HG02973 (cell line): Measurements from ENCODE around the gene HS3ST6.
"Not testable (repeated sequence)": the region's sequence is repeated elsewhere in the genome, so short reads cannot be mapped to it uniquely, and the experiment has no call there.

ENCODE experiments used
- ATAC-seq: cut with Tn5 transposase; IDR thresholded peaks from one replicate; pipeline ENCODE4 v1.9.1; 2021; ENCODE audit warnings: moderate library complexity; ENCODE audit not compliant: unreplicated experiment

The HS3ST6 gene

DNA sequence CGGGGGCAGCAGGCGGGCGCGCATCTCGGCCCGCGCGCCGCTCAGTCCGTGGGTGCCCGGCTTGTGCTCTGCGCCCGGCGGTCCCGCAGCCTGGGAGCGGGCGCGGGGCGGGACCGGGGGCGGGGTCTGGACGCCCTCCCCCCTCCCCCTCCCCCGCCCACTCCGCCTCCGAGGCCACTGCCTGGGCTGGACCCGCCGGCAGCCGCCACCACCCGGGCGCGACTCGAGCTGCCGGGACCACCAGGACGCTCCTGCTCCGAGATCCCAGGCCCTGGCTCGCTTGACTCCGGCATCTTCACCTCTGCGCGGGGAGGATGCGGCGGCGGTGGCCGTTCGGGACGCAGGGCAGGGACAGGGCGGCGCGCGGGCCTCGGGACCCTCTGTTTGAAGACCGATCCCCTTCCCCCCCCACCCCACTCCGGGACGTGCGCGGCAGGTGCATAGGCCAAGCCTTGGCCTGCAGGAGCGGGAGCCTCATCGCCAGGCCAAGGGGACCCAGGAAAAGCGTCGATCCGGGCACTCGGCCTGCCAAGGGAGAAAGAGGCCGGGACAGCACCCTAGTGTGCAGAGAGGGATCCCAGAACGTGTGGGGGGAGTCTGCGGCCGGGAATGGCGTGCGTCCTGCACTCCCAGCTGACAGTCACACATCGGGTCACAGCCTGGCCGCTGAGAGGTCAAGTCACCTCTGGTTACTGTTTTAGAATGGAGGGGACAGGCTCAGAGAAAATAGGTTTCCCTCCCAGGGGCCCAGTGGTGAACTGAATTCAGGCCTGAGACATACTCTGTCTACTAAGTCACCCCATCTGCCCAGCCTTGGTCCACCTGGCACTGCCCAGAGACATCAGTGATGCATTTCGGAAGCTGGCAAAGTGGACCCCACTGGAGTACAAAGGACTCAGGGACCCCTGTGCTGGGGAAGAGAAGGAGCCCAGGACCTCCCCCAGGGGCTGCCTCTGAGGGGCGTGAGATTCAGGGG lies at the start of gene HS3ST6:
TSS of gene HS3ST6 (minus strand) at position 65 of the 976 bp plus-strand sequence. CDS start 92 bp downstream, outside the sequence.
- ATAC-seq, result no peak

DNA sequence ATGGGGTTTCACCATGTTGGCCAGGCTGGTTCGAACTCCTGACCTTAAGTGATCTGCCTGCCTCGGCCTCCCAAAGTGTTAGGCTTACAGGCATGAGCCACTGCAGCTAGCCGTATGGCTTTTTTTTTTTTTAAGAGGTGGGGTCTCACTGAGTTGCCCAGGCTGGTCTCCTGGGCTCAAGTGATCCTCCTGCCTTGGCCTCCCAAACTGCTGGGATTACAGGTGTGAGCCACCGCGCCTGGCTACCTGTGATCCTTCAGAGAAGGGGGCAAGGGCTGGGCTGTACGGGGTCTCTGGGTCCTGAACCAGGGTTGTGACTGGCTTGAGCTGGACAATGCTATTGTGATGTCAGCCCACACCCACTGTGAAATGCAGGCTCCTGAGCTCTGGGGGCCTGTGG lies 48.2 kb upstream of the HS3ST6 start, which contains the start of gene RNF151:
TSS of gene RNF151 (plus strand) at position 397 of the 400 bp plus-strand sequence. CDS start 26 bp downstream, outside the sequence.
- ATAC-seq, result no peak

DNA sequence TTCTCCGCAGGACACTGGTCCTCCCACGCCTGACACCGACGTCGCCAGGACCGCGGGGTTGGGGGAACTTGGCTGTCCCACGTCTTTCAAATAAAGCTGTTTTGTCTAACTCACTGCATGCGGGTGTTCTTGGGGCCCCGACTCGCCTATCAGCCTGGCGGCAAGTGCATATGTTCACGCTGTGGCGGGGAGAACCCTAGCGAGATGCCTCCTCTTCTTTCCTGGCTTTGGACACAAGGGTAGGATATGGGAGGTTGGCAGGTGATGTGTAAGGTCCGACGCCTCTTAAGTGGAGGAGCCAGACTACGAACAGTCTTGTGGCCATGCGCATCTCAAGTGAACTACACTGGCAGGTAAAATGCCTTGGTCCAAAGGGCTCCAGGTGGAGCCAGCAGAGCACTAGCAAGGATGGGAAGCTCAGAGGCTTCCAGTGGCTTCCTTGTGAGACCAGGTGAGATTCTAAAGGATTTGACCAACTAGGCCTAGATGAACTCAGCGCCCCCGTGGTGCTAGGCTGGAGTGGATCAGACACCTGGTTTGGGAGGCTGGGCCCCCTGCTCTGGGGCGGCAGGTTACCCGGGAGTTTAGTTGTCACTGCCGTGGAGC lies 47.3 kb upstream of the HS3ST6 start:
- ATAC-seq, result no peak

DNA sequence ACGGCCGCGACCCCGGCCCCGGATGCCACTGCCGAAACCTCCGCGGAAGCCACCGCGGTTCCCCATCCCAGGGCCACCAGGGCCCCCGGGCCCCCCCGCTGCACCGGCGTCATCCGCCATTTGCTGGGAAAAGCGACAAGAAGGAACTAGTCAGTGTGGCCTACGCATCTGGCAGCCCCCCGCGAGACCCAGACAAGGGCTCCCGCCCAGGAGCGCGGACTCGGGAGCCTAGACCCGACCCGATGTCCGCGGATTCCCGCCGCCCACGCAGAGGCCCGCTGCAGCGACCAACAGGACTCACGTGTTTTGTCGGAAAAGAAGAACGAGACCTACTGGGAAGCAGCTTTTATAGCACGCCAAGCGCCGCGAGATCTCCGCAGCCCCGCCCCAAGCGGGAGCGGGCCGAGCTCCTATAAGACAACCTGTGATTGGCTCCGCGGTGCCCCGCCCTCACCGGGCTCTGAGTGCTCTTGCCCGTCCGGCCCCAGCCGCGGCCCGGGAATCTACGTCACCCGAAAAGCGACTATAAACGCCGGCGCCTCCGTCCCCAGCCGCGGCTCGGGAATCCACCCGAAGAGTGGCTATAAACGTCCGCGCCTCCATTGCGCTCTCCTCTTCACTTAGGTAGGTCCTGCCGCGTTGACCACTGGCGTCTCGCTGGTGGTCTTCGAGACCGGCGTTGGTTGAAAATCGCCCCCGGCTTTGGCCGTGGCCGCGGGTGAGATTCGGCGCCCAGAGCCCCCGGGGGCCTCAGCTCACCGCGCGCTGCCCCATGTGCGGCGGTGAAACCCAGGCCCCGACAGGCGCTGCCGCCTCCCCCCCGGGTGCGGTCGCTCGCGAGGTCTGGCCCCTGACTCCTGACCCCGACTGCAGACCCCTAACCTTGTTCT lies 46.5 kb upstream of the HS3ST6 start, which contains the start of gene RPS2:
TSS of gene RPS2 (minus strand) at position 321 of the 890 bp plus-strand sequence. CDS start at position 120, 201 bp downstream.
- ATAC-seq, result peak; percentile 73

DNA sequence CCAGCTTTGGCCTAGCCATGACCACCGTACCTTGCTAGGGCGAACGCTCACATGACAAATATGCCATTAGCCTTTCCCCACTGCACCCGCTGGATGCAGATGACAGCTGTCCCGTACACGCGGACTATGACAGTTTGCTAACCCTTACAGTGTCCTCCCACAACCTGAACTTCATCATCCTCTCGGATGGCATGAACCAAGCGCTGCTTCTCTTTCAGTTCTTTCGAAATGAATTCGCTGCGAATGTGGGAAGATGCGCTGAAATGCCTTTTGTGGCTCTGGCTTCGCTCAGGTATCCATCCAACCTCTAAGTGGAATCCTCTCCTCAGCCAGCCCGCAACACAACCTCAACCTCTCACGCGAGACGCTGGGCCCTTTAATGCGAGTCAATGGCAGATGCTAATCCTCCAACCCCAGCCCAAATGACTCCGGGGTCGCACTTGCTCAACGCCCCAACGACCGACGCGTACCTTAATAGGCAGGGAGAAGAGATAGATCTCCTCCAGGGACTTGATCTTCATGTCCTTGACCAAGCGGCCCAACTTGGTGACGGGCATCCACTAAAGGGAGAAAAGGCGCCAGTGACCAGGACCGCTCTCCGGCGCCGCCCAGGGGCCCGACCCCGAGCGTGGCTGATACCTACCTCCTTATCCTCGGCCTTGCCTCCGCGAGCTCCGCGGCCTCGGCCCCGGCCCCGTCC lies 45.7 kb upstream of the HS3ST6 start:
- ATAC-seq, result peak; percentile 1

DNA sequence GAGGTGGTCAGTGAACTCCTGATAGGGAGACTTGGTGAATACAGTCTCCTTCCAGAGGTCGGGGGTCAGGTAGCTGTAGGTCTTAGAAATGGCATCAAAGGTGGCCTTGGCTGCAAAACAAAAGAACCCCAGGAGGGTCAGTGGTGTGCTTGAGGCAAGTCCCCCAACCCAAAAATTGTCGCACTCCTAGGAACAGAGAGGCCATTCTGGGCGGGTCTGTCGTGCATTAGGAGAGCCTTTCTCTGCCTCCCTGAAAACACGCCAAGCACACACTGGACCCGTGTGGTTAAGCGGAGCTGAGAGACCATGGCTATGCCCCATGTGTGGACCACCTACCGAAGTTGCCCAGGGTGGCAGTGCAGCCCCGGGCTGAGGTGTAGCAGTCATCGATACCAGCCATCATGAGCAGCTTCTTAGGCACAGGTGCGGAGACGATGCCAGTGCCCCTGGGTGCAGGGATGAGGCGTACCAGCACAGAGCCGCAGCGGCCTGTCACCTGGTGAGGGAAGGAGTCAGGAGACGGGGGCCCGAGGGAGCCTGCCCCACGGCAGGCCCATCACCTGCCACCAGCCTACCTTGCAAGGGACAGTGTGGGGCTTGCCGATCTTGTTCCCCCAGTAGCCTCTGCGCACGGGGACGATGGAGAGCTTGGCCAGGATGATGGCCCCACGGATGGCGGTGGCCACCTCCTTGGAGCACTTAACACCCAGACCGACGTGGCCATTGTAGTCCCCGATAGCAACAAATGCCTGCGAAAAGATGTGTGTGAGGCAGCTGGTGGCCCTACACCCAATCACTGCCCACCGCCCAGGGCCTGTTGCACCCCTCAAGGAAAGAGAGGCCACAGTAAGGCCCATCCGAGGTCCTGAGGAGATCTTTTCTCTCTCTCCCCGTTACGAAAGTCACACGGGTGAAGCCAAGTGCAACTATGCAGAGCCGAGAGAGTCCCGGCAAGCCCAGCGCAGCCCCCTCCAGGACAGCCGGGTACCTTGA lies 44.2 kb upstream of the HS3ST6 start:
- not testable (repeated sequence) for ATAC-seq

DNA sequence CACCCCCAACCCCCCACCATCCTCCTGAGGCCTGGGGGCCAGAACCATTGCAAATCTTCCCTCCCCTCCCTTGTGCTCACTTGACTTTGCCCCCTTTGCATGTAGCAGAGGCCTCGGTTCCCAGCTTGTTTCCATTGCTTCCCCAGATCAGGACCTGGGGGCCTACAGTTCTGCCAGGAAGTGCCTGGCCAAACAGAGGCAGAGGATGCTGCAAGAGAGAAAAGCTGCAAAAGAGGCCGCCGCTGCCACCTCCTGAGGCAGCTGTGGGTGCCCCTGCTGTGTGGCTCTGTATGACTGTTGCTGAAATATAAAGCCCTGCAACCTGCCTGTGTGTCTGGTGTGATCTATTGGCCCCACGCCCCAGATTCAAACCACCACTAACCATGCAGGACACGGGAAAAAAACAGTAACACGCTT lies 43.4 kb upstream of the HS3ST6 start:
- no peak for ATAC-seq

DNA sequence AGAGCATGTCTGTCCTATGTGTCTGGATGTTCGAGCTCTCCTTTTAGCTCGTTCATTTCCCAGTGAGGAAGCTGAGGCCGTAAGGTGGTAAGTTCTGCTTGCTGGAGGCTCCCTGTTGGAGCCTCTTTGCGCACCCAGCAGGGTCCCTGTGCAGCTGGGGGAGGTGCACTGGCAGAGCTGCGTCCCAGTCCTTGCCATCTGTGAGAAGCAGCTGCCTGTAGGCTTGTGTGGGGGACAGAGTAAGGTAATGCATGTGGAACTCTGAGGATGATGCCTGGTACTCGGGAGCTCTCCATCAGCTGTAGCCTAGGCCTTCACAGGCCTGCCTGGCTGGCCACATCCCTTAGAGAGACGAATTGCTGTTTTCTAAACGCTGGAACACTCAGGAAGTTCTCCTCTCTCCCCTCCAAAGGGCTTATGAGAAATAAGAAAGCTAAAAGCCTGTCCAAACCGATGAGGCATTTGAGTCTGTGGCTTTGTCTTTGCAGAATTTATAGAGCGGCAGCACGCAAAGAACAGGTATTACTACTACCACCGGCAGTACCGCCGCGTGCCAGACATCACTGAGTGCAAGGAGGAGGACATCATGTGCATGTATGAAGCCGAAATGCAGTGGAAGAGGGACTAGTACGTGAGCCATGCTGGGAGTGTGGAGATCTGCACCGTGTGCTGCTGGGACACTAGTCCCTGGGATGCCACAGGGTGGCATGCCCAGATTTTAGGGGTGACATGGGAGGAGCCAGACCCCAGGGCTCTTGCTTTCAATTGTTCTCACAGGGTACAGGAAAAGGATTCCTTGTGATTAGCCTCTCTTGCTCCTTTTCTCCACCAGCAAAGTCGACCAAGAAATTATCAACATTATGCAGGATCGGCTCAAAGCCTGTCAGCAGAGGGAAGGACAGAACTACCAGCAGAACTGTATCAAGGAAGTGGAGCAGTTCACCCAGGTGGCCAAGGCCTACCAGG lies 42.7 kb upstream of the HS3ST6 start:
- ATAC-seq, result no peak

DNA sequence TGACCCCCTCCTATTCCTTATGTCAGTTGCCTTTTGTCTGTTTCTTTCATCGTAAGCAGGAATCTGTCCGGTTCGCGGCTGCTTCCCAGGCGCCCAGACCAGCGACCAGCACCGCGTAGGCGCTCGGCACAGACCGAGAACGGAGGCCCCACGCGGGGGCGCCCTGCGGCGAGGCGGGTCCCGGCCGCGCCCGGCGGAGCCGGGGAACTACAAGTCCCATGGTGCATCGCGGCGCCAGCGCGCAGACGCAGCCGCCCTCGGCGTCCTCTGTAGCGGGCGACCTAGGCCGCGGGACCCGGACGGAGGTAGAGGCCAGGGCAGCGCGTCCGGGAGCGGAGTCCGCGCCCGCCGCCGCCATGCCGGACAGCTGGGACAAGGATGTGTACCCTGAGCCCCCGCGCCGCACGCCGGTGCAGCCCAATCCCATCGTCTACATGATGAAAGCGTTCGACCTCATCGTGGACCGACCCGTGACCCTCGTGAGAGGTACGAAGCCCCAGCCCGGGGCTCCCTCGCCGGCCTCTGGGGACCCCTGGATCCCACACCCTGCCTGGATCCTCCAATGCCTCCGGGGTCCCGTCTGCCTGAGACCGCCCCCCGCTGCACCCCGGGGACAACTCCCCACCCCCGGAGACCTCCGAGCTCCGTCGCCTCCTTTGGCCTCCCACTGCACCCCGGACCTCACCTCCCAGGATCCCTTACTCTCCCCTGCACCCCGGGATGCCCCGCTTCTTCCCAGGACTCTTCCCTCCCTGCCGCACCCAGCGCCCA lies 41.2 kb upstream of the HS3ST6 start, which contains the start of gene NDUFB10:
TSS of gene NDUFB10 (plus strand) at position 270 of the 771 bp plus-strand sequence. CDS start at position 357, 87 bp downstream.
- ATAC-seq, result peak; percentile 73

DNA sequence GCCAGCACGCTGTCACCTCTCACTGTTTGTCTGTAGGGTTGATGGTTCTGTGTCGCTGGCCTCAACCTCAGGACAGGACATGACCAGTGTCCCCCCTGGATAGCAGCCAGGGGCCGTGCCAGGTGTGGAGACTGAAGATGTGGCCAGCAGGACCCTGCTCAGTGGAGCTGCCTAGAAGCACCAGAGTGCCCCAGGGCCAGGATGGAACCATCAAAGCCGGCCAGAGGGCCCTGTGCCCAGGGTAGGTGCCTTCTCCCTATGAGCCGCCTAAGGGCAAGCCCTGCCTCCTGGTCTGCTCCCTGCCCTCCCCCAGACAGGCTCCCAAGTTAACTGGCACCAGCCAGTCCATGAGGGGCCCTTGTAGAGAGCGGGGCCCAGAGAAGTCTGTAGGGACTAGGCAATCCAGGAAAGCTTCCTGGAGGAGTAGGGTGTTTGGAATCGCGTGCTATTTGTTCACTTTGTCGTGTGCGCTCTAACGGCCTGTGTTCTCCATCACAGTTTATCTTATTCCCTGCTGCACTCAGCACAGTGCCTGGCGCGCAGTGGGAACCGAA lies 40.6 kb upstream of the HS3ST6 start:
- no peak for ATAC-seq

DNA sequence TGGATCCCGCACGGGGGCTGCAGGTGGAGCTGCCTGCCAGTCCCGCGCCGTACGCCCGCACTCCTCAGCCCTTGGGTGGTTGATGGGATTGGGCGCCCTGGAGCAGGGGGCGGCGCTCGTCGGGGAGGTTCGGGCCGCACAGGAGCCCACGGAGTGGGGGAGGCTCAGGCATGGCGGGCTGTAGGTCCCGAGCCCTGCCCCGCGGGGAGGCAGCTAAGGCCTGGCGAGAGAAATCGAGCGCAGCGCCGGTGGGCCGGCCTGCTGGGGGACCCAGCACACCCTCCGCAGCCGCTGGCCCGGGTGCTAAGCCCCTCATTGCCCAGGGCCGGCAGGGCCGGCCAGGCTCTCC lies 39.9 kb upstream of the HS3ST6 start:
- ATAC-seq, result not testable (repeated sequence)

DNA sequence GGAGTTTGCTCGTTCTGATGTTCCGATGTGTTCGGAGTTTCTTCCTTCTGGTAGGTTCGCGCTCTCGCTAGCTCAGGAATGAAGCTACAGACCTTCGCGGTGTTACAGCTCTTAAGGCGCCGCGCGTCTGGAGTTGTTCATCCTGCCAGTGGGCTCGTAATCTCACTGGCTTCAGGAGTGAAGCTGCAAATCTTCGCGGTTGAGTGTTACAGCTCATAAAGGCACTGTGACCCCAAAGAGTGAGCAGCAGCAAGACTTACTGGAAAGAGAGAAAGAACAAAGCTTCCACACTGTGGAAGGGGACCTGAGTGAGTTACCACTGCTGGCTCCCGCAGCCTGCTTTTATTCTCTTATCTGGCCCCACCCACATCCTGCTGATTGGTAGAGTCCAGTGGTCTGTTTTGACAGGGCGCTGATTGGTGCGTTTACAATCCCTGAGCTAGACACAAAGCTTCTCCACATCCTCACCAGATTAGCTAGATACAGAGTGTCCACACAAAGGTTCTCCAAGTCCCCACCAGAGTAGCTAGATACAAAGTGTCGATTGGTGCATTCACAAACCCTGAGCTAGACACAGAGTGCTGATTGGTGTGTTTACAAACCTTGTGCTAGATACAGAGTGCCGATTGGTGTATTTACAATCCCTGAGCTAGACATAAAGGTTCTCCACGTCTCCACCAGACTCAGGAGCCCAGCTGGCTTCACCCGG lies 39.4 kb upstream of the HS3ST6 start:
- not testable (repeated sequence) for ATAC-seq

DNA sequence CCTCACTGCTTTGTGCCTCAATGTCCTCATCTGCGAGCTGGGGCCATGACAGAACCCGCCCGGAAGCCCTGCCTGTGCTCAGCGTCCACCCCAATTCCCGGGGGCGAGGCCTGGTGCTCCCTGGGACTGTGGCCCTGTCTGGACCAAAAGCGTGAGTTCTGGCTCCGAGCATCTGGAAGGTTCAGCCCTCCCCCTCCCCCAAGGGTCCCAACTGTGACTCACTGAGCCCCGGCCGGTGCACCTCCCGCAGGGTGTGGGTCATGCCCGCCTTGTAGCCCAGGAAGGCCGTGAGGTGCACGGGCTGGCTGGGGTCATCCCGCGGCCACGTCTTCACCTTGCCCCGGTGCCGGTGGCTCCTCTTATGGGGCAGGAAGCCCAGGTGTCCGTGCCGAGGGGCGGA lies 35.5 kb upstream of the HS3ST6 start:
- ATAC-seq, result no peak

DNA sequence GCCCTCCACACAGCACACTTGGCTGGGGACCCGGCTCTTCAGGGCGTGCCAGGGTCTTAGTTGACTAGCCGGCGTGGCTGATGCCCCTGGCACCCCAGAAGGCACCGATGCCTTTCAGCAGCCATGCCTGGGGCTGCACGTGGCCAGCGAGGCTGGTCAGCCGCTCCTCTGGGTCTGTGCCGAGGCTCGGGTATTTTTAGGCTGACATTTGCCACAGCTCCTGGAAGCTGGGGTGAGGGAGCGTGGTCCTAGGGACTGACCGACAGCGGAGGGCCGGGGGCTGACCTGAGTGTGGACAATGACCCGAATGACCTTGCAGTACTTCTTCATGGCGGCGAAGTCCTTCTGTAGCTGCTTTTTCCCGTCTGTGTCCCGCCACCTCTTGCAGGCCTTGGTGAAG lies 32.3 kb upstream of the HS3ST6 start:
- ATAC-seq, result no peak

DNA sequence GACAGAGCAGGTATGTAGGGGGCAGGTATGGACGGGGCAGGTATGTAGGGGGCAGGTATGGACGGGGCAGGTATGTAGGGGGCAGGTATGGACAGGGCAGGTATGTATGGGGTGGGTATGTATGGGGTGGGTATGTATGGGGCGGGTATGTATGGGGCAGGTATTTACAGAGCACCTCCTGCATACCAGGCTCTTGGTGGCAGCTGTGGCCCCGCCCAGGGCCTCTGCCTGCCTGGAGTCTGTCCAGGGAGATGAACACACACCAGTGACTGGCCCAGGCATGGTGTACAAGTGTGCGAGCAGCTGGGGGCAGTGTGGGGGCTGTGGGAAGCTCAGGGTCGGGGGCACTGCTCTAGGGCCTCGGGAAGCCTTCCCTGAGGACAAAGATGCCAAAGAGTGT lies 31.8 kb upstream of the HS3ST6 start:
- no peak for ATAC-seq

DNA sequence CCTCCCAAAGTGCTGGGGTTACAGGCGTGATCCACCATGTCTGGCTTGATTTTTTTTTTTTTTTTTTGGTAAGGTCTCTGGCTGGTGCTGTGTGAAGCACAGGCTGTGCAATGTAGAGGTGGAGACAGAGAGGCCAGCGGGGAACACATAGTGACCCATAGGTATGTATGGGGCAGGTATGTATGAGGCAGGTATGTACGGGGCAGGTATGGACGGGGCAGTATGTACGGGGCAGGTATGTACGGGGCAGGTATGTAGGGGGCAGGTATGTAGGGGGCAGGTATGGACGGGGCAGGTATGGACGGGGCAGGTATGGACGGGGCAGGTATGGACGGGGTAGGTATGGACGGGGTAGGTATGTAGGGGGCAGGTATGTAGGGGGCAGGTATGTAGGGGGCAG lies 31.3 kb upstream of the HS3ST6 start:
- ATAC-seq, result no peak
